H7 (cell line): ENCODE results near the gene SH3RF3. TPM values are rescaled to one million over a fixed set of nuclear protein-coding genes. Genes with fewer than 3 reads are reported as not detected.

Source experiments
- DNase-seq: peaks from one replicate; pipeline ENCODE4 v3.0.0; 2012
- H3K27me3 ChIP-seq: 2 replicates; pipeline ENCODE4 v1.6.0; 2011; ENCODE audit warnings: mild to moderate bottlenecking, low read length; ENCODE audit not compliant: control insufficient read depth, insufficient read depth
- H3K36me3 ChIP-seq: replicated peaks from 2 replicates; pipeline ENCODE4 v1.5.1; 2011; ENCODE audit warnings: low read length; ENCODE audit not compliant: control insufficient read depth, insufficient read depth
- H3K4me3 ChIP-seq: 2 replicates; pipeline ENCODE4 v1.5.1; 2011; ENCODE audit warnings: low read depth, mild to moderate bottlenecking, control low read depth, low read length, moderate library complexity; ENCODE audit not compliant: insufficient read depth
- total RNA-seq: library from RNA; depleted of rRNA; stranded (reverse); fragments of >200 nt; shearing (Covaris generic); gene quantifications from 2 replicates; pipeline ENCODE4 v1.2.3, GENCODE V29; 2014

Gene SH3RF3
- total RNA-seq, 1 experiment from 2014 or later, result 0.80 TPM

DNA sequence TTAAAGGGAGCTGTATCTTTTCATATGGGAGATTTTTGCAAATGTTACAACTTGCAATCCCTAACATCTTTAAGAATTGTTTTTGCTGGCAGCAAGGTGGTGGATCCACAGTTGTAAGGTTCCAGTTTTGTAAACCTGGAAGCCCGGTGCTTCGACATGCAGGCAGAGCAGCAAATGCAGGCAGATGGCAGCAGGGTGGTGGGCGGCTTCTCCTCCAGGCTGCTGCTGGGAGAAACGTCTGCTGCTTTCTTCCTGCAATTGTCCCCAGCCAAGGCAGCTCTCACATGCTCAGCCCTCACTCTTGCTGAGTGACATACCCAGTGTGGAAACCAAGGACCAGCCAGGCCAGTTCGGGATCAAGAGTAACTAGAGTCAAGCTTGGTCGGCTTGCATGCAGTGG is 318.8 kb downstream of the SH3RF3 start:
- Histone ChIP-seq H3K4me3 (no peak overlapping the region), H3K36me3 (no peaks in the 10 kb centered on the region), H3K27me3 (no peaks in the 10 kb centered on the region)
- peak; percentile 30 for DNase-seq

DNA sequence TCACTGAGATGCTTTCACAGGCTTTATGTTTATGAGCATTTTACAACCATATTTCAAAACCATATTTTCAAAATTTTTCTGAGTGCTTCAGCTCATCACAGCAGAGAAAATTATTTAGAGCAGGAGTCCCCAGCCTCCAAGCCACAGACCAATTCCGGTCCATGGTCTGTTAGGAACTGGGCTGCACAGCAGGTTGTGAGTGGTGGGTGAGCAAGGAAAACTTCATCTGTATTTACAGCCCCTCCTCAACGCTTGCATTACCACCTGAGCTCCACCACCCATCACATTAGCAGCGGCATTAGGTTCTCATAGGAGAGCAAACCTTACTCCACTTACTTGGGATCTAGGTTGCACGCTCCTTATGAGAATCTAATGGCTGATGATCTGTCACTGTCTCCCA is 319.2 kb downstream of the SH3RF3 start:
- H3K36me3 ChIP-seq, result no peaks in the 10 kb centered on the region
- no peak for DNase-seq
- H3K4me3 ChIP-seq, result no peak overlapping the region
- H3K27me3 ChIP-seq, result no peaks in the 10 kb centered on the region

DNA sequence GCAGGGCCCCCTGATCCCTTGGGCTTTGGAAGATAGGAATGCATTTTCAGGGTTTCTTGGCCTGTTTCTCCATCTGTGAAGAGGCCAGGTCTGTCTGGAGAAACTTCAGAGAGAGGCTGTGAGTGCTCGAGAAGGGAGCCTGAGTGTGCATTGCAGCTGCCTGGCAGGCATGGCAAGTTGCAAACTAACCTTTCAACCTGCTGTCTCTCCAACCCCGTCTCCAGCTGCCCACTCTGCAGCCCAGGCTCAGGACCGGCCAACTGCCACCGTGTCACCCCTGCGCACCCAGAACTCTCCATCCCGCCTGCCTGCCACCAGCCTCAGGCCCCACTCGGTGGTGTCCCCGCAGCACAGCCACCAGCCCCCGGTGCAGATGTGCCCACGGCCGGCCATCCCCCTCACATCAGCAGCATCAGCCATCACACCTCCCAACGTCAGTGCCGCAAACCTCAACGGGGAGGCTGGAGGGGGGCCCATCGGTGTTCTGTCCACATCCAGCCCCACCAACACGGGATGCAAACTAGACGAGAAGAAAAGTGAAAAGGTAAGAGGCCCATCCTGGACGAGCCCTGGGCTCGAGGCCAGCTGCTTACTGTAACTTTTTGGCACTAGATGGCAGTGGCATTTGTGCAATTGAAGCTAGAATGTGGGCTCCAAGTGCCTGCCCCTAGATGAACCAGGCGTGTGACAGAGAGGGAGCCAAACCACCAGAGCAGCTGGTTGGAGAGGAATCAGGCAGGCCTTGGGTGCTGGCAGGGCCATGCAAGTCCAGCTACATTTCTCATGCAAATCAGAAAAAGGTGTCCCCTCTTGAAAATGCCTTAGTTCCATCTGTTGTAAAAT is 320.2 kb downstream of the SH3RF3 start:
- H3K27me3 ChIP-seq, result no peaks in the 10 kb centered on the region
- no peak overlapping the region for H3K4me3 ChIP-seq
- no peaks in the 10 kb centered on the region for H3K36me3 ChIP-seq
- peak; percentile 27 for DNase-seq

DNA sequence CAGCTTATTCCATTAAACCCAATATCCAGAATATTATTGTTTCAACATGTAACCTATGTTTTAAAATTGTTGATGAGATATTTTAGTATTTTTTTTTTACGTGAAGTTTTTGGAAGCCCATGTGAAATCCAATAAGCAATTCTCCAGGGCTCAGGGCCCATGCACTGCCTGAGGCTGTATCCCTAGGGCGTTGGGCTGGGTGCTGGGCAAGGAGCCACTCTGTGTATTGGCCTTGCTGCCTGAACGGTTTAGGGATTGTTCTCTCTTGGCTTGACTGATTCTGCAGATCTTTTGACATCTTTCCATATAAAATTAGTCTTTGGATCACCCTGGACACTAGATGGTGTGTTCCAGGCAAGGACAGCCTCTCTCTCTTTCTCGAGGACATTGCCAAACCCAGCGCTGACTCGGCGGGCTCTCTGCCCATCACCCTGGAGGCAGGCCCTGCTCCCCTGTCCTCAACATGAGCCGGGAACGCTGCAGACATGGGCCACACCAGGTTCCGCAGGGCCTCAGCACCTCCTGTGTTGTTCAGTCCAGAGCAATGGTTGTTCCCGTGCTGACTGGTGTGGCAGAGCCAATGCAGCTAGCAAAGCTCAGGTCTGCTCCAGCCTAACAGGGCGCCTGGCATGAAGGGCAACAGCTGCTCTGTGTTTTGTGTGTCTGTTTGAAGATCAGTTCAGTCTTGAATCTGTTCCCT is 321.7 kb downstream of the SH3RF3 start:
- no peak overlapping the region for H3K4me3 ChIP-seq
- DNase-seq, result no peak

GRCh38 chr2:109451671-109452070 is 322.7 kb downstream of the SH3RF3 start:
- DNase-seq, result no peak
- Histone ChIP-seq H3K36me3 (no peaks in the 10 kb centered on the region), H3K27me3 (no peaks in the 10 kb centered on the region)

More for the DNA sequence above, 321.7 kb downstream of the SH3RF3 start:
- Histone ChIP-seq H3K27me3 (no peaks in the 10 kb centered on the region), H3K36me3 (no peaks in the 10 kb centered on the region)

DNA sequence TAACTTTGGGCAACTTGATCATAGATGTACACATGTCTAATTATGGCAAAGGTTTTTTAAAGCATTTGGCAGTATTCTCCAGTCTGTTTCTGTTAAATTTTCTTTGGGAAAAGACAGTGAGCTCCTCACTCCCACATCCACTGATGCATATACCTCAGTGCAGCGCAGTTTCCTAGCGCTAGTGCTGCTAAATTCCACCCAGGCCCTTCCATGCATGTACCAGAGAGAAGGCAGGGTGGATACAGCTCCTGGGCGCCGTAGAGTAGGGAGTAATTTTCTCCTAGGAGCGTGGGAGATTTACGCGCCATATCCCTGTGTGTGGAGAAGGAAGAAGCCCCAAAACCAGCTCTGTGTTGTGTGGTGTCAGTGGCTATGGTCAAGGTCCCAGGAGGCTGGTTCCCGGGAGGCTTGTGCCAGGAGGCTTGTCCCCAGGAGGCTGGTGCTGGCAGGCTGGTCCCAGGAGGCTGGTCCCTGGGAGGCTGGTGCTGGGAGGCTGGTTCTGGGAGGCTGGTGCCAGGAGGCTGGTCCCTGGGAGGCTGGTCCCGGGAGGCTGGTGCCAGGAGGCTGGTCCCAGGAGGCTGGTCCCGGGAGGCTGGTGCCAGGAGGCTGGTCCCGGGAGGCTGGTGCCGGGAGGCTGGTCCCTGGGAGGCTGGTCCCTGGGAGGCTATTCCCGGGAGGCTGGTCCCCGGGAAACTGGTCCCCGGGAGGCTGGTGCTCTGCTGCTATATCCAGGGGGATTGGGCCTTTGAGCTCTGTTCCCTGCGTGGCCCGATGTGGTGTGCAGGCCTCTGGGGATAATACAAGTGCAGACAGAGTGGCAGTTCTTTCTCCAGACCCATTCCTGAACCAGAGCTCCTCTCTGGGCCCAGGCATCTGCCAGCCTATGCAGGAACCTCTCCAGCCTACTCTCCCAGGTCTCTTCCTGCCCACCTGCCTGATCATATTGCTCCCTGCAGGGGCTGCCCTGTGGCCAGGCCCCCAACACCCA is 323.6 kb downstream of the SH3RF3 start:
- H3K36me3 ChIP-seq, result no peaks in the 10 kb centered on the region
- no peak overlapping the region for H3K4me3 ChIP-seq
- DNase-seq, result no peak
- H3K27me3 ChIP-seq, result no peaks in the 10 kb centered on the region

More at GRCh38 chr2:109451671-109452070, 322.7 kb downstream of the SH3RF3 start:
- H3K4me3 ChIP-seq, result no peak overlapping the region

GRCh38 chr2:109453371-109453995 is 324.5 kb downstream of the SH3RF3 start:
- Histone ChIP-seq H3K27me3 (no peaks in the 10 kb centered on the region), H3K36me3 (no peaks in the 10 kb centered on the region), H3K4me3 (no peak overlapping the region)
- DNase-seq, result no peak

DNA sequence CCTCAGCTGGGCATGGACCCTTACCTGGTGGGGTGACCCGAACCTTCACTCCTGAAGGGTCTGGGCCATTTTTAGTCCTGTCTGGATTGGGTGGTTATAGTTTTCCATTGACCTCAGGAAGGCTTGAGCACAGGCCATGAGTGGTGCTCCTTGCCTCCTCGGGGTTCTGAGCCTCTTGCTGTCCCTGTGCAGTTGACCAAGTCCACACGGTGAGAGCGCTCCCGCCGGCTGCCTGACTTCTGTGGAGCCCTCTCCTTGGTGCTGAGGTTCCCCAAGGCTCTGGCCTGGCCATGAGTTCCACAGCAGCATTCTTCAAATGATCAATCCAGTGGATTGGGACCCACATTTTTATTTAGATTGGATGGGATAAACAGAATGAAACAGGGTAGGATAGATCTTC is 325.3 kb downstream of the SH3RF3 start:
- Histone ChIP-seq H3K4me3 (no peak overlapping the region), H3K36me3 (no peaks in the 10 kb centered on the region), H3K27me3 (no peaks in the 10 kb centered on the region)
- no peak for DNase-seq

DNA sequence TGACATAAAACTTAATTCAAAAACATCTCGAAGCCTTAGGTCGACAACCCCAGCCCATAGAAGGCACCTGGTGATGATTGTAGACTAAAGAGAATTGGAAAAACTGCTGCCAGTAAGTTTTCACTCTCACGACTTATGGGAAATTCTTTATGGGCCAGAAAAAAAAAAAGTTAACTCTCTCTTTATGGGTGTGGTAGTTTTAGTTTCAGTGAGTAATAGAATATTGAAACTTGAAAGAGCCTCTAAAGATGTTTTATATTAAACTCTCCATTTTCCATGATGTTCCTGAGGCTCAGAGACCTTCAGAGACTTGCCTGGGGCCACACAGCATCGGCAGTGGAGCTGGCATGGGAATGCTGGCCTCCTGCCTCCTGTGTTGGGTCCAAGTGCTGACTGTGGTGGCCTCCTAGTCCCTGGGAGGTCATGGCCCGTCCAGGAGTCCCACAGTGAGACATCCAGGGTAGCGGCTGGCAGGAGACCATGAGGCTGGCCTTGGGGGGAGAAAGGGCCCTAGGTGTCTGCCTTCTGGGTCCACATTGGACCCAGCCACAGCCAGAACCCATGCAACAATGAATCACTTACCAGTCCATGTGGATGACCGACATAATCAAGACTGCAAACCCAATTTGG is 325.9 kb downstream of the SH3RF3 start:
- Histone ChIP-seq H3K4me3 (no peak overlapping the region), H3K27me3 (no peaks in the 10 kb centered on the region), H3K36me3 (no peaks in the 10 kb centered on the region)
- no peak for DNase-seq

DNA sequence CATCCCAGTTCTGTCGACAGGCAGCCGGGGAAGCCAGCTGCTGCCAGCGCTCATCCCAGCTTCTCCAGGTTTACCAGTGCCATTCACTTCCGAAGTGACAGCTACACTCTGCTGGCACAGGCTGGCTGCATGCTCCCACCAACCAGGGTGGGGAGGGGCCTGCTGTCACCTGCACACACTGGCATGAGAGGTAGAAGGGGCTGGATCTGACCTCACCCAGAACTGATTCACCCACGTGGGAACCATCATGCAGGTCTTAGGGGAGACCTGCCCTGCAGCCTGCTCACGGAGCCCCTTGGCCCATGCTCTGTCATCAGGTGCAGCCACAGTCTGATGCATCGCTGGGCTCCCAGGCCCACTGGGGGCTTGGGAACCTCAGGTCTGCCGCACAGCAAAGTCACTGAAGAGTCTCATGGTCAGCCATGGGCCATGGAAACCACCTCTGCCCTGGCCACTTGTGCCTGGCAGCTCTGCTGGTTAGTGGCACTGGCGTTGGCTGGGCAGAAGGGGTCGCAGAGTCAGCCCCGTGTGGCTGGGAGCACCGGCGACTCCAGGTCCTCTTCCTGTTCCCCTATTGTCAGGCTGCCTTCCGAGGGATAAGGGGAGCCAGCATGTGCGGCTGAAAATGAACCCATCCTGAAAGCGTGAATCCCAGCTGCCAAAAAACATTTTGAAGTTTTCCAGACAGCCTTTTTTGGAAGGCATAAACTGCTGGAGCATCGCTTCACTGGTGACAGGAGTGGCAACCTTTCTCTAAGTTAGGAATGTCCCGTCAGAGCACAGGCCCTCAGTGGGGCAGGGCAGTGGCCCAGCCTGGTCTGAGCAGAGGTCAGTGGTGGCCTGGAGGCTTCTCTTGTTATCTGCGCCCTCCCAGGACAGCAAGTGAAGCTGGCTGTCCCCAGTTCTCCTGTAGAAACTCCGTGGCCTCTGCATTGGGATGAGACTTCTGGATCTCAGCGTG is 327.0 kb downstream of the SH3RF3 start:
- DNase-seq, result no peak
- Histone ChIP-seq H3K36me3 (no peaks in the 10 kb centered on the region), H3K27me3 (no peaks in the 10 kb centered on the region), H3K4me3 (no peak overlapping the region)

DNA sequence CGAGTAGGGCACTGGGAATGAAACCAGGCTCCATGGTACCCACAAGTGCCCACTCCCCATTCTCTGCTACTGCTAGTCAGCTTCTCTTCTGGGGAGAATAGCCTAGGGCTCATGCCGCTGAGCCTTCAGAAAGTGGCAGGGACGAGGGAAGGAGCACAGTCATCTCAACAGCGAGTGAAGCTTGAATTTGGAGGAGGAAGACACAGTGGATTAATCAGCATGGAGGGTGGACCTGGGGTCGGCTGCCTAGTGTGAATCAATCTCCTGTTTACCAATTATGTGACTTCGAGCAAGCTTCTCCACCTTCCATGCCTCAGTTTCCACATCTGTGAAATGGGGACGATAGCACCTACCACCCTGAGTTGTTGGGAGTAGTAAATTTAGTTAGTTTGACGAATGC is 327.8 kb downstream of the SH3RF3 start:
- no peaks in the 10 kb centered on the region for H3K27me3 ChIP-seq
- H3K4me3 ChIP-seq, result no peak overlapping the region
- no peaks in the 10 kb centered on the region for H3K36me3 ChIP-seq
- DNase-seq, result no peak

DNA sequence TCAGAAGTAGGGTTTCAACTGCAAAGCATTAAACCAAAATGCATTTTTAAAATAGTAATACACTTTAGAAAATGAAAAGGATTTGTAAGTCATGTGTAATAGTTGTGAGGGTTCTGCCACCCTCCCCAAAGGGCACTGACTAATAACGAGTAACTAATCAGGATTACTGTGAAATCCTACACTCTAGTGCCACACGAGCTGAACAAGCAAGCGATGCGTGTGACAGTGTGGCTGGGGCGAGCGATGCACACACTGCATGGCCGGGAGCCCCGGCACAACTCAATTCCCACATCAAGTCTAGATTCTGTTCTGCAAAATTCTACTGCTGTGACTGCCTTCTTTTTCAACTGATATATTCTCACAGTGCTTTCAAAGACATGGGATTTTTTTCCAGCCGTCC is 328.4 kb downstream of the SH3RF3 start:
- H3K27me3 ChIP-seq, result no peaks in the 10 kb centered on the region
- no peak for DNase-seq
- H3K4me3 ChIP-seq, result no peak overlapping the region
- H3K36me3 ChIP-seq, result no peaks in the 10 kb centered on the region

DNA sequence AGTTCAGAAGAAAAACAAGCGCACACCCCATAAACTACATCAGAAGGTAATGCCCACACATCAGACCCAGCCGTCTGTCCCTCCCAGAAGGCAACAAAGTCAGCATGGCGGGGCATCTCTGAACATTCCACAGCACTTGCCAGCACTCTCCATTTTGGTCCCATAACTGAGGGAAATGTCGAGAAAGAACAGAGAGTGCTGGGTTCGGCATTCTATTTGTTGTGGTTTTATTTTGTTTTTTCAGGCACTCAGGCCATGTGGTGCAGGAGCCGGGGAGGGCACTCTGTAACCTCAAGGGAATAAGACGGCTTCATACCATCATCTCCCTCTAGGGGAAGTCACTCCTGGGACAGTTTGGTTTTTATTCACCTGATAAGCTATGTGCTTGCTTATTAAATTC is 328.8 kb downstream of the SH3RF3 start:
- H3K4me3 ChIP-seq, result no peak overlapping the region
- DNase-seq, result peak; percentile 64
- no peaks in the 10 kb centered on the region for H3K36me3 ChIP-seq
- H3K27me3 ChIP-seq, result no peaks in the 10 kb centered on the region
